ENCODE data around the gene RBFOX1. TPM values are rescaled to one million over a fixed set of nuclear protein-coding genes. Genes with fewer than 3 reads are reported as not detected.

RBFOX1 gene
- total and polyA plus RNA-seq, 9 donors = 0.28 to 2.6 (median 0.48) TPM; not detected in 2

GRCh38 chr16:7426161-7426560 lies 93.5 kb downstream of the RBFOX1 start:
- Histone ChIP-seq H3K4me1 (ENCODE audit: insufficient read depth) (no peaks in the 10 kb centered on the region), H3K27ac (no peak overlapping the region), H3K4me3 (no peak overlapping the region), H3K36me3 (no peaks in the 10 kb centered on the region), H3K27me3 (no peaks in the 10 kb centered on the region), H3K9me3 (no peaks in the 10 kb centered on the region)
- intact Hi-C loops (cut with DNase I) = no loop called here
- no peak for DNase-seq
- WGBS, 3 donors = 69 to 85% (median 75%) methylated on average over 5 of the region's 5 CpGs
- TF ChIP-seq CTCF (IDR thresholded peaks at IDR 0.05) (no peak), POLR2A (IDR thresholded peaks at IDR 0.05) (no peak), EP300 (IDR thresholded peaks at IDR 0.05) (no peak)

- no peaks in the 10 kb centered on the region for H3K36me3 ChIP-seq
Measured at GRCh38 chr16:7431723-7432122, 99.1 kb downstream of the RBFOX1 start.

GRCh38 chr16:7436306-7436705 lies 103.7 kb downstream of the RBFOX1 start:
- H3K27ac ChIP-seq = no peak overlapping the region
- no peak overlapping the region for H3K4me3 ChIP-seq
- intact Hi-C loops (cut with DNase I) = no loop called here
- H3K27me3 ChIP-seq = no peaks in the 10 kb centered on the region
- WGBS, 3 donors = 85% methylated on average over 5 of the region's 5 CpGs
- DNase-seq = no peak
- no peaks in the 10 kb centered on the region for H3K9me3 ChIP-seq
- no peak for TF ChIP-seq EP300 (IDR thresholded peaks at IDR 0.05)
- no peak for TF ChIP-seq CTCF (IDR thresholded peaks at IDR 0.05)
- no peak for TF ChIP-seq POLR2A (IDR thresholded peaks at IDR 0.05)
- H3K4me1 ChIP-seq (ENCODE audit: insufficient read depth) = no peaks in the 10 kb centered on the region
- H3K36me3 ChIP-seq = no peaks in the 10 kb centered on the region

More at GRCh38 chr16:7431723-7432122, 99.1 kb downstream of the RBFOX1 start:
- Histone ChIP-seq H3K4me1 (ENCODE audit: insufficient read depth) (no peaks in the 10 kb centered on the region), H3K4me3 (no peak overlapping the region), H3K27ac (no peak overlapping the region), H3K9me3 (no peaks in the 10 kb centered on the region), H3K27me3 (no peaks in the 10 kb centered on the region)
- intact Hi-C loops (cut with DNase I) = no loop called here
- DNase-seq = no peak
- 78 to 94% (median 90%) methylated on average over 2 of the region's 2 CpGs for WGBS, 3 donors
- TF ChIP-seq POLR2A (IDR thresholded peaks at IDR 0.05) = no peak
- no peak for TF ChIP-seq EP300 (IDR thresholded peaks at IDR 0.05)
- TF ChIP-seq CTCF (IDR thresholded peaks at IDR 0.05) = no peak

GRCh38 chr16:7437135-7437804 lies 104.6 kb downstream of the RBFOX1 start:
- Histone ChIP-seq H3K36me3 (no peaks in the 10 kb centered on the region), H3K4me1 (ENCODE audit: insufficient read depth) (no peaks in the 10 kb centered on the region), H3K27me3 (no peaks in the 10 kb centered on the region), H3K4me3 (no peak overlapping the region), H3K27ac (no peak overlapping the region), H3K9me3 (no peaks in the 10 kb centered on the region)
- intact Hi-C loops (cut with DNase I) = no loop called here
- WGBS, 3 donors = 10 to 18% (median 14%) methylated on average over 12 of the region's 12 CpGs
- TF ChIP-seq POLR2A (IDR thresholded peaks at IDR 0.05) (no peak), EP300 (IDR thresholded peaks at IDR 0.05) (no peak), CTCF (IDR thresholded peaks at IDR 0.05) (no peak)
- no peak for DNase-seq

All from ovary (tissue), 9 donors.